HG02970 (cell line): ENCODE measurements around the gene SPATA6.

Experiments used
- ATAC-seq: cut with Tn5 transposase; IDR thresholded peaks from one replicate; pipeline ENCODE4 v1.9.1; 2021; ENCODE audit warnings: mild to moderate bottlenecking, moderate library complexity, moderate number of reproducible peaks; ENCODE audit not compliant: unreplicated experiment, low FRiP score

The SPATA6 gene

GRCh38 chr1:48263041-48263440 is 209.0 kb downstream of the SPATA6 start:
- no peak for ATAC-seq

- no peak for ATAC-seq
Observed at GRCh38 chr1:48261881-48262400, 210.1 kb downstream of the SPATA6 start.

GRCh38 chr1:48258106-48258505 is 213.9 kb downstream of the SPATA6 start:
- ATAC-seq: no peak

- ATAC-seq: no peak
Observed at GRCh38 chr1:48254254-48254653, 217.8 kb downstream of the SPATA6 start.

GRCh38 chr1:48251821-48252220 is 220.2 kb downstream of the SPATA6 start:
- no peak for ATAC-seq

- no peak for ATAC-seq
Observed at GRCh38 chr1:48251323-48251722, 220.7 kb downstream of the SPATA6 start.

GRCh38 chr1:48250572-48250971 is 221.4 kb downstream of the SPATA6 start:
- no peak for ATAC-seq

GRCh38 chr1:48249868-48250267 is 222.1 kb downstream of the SPATA6 start:
- no peak for ATAC-seq

- ATAC-seq: no peak
Observed at GRCh38 chr1:48248356-48248755, 223.6 kb downstream of the SPATA6 start.

- no peak for ATAC-seq
Observed at GRCh38 chr1:48246727-48247126, 225.3 kb downstream of the SPATA6 start.
